ENCODE measurements around the gene ERICH4.

- TF ChIP-seq CTCF (IDR thresholded peaks at IDR 0.05; ENCODE audit: borderline replicate concordance, extremely low read depth, low read length, poor library complexity, severe bottlenecking) (no peak), EZH2 (IDR thresholded peaks at IDR 0.05; ENCODE audit: borderline replicate concordance, low read depth, low read length, severe bottlenecking) (no peak)
These were observed 14.5 kb upstream of the ERICH4 start for GRCh38 chr19:41428481-41428859.

All from DND-41 (cell line).